Gastroesophageal sphincter (tissue), 3 donors: ENCODE measurements around the gene GALNT9.

Experiments used
- POLR2A ChIP-seq, 2 donors: fragments of 450-650 bp; IDR thresholded peaks; one replicate each; pipeline ENCODE4 v1.6.1; 2017; ENCODE audit warnings: antibody characterized with exemption in 2 of 2, mild to moderate bottlenecking in 2 of 2, moderate library complexity in 1 of 2
- POLR2AphosphoS5 ChIP-seq: sonication (generic); formaldehyde crosslinking; IDR thresholded peaks from one replicate; pipeline ENCODE4 v1.6.1; 2017; ENCODE audit warnings: antibody characterized with exemption
- TF ChIP-seq, protein P1 (sequence below), 4 experiments: fragments of 200-600 bp in 2 of 4; fragments of 450-650 bp in 2 of 4; sonication (generic) in 1 of 4; IDR thresholded peaks; one replicate each; pipeline ENCODE4 v1.5.1; 2017 to 2019; ENCODE audit warnings: antibody characterized with exemption in 4 of 4, mild to moderate bottlenecking in 2 of 4, moderate library complexity in 2 of 4

GRCh38 chr12:132316497-132317232, 12.7 kb downstream of the GALNT9 start:
- no peak for TF ChIP-seq POLR2AphosphoS5
- TF ChIP-seq, protein P1, sequence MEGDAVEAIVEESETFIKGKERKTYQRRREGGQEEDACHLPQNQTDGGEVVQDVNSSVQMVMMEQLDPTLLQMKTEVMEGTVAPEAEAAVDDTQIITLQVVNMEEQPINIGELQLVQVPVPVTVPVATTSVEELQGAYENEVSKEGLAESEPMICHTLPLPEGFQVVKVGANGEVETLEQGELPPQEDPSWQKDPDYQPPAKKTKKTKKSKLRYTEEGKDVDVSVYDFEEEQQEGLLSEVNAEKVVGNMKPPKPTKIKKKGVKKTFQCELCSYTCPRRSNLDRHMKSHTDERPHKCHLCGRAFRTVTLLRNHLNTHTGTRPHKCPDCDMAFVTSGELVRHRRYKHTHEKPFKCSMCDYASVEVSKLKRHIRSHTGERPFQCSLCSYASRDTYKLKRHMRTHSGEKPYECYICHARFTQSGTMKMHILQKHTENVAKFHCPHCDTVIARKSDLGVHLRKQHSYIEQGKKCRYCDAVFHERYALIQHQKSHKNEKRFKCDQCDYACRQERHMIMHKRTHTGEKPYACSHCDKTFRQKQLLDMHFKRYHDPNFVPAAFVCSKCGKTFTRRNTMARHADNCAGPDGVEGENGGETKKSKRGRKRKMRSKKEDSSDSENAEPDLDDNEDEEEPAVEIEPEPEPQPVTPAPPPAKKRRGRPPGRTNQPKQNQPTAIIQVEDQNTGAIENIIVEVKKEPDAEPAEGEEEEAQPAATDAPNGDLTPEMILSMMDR (IDR thresholded peaks at IDR 0.05), result no peak
- TF ChIP-seq POLR2A (IDR thresholded peaks at IDR 0.05), result no peak
